Mammary epithelial cell (primary cell): Measurements from ENCODE around the gene TRMT6.

Experiments
- CTCF ChIP-seq, 2 donors: IDR thresholded peaks in 1 of 2; conservative IDR thresholded peaks in 1 of 2; 2 replicates each; pipeline ENCODE4 v1.5.1; 2011 to 2012; ENCODE audit warnings: inconsistent platforms in 2 of 2, low read length in 2 of 2, mild to moderate bottlenecking in 2 of 2, control low read depth in 1 of 2, low read depth in 1 of 2; ENCODE audit not compliant: insufficient read depth in 1 of 2; ENCODE audit errors: extremely low read depth in 1 of 2
- EZH2 ChIP-seq: IDR thresholded peaks from 2 replicates; pipeline ENCODE4 v1.6.1; 2012; ENCODE audit warnings: low read length, inconsistent platforms, borderline replicate concordance

- TF ChIP-seq CTCF (conservative IDR thresholded peaks at IDR 0.05 in 1 of 2, IDR thresholded peaks at IDR 0.05 in 1 of 2; ENCODE audit: extremely low read depth in 1 of 2, insufficient read depth in 1 of 2, low read depth in 1 of 2, low read length in 2 of 2): no peak
- TF ChIP-seq EZH2: no peak
Observed at GRCh38 chr20:5935384-5935783, 14.9 kb downstream of the TRMT6 start.
